Measurements from ENCODE around the gene GUCY1A1. TPM values are rescaled to one million over a fixed set of nuclear protein-coding genes. Genes with fewer than 3 reads are reported as not detected.

GUCY1A1 gene
- total RNA-seq, 4 donors from 2014 or later = 8.4 to 52.0 (median 12.9) TPM

GRCh38 chr4:155629183-155629825 lies 37.3 kb upstream of the GUCY1A1 start:
- no peak for TF ChIP-seq CTCF (IDR thresholded peaks at IDR 0.05)
- ATAC-seq (ENCODE audit: low FRiP score) = no peak
- no peak for DNase-seq (ENCODE audit: low spot score)

GRCh38 chr4:155629956-155630355 lies 36.7 kb upstream of the GUCY1A1 start:
- TF ChIP-seq CTCF (IDR thresholded peaks at IDR 0.05) = no peak
- DNase-seq (ENCODE audit: low spot score) (no peak), ATAC-seq (ENCODE audit: low FRiP score) (no peak)

- ATAC-seq (ENCODE audit: low FRiP score) (no peak), DNase-seq (ENCODE audit: low spot score) (no peak)
- TF ChIP-seq CTCF (IDR thresholded peaks at IDR 0.05) = no peak
These were observed 34.3 kb upstream of the GUCY1A1 start for GRCh38 chr4:155632310-155632840.

- no peak for TF ChIP-seq CTCF (IDR thresholded peaks at IDR 0.05)
- DNase-seq (ENCODE audit: low spot score) = no peak
- no peak for ATAC-seq (ENCODE audit: low FRiP score)
These were observed 28.3 kb upstream of the GUCY1A1 start for GRCh38 chr4:155638195-155638965.

GRCh38 chr4:155639704-155640523 lies 26.7 kb upstream of the GUCY1A1 start:
- DNase-seq (ENCODE audit: low spot score) (no peak), ATAC-seq (ENCODE audit: low FRiP score) (no peak)
- no peak for TF ChIP-seq CTCF (IDR thresholded peaks at IDR 0.05)

GRCh38 chr4:155640751-155641150 lies 25.9 kb upstream of the GUCY1A1 start:
- no peak for TF ChIP-seq CTCF (IDR thresholded peaks at IDR 0.05)
- DNase-seq (ENCODE audit: low spot score) = no peak
- no peak for ATAC-seq (ENCODE audit: low FRiP score)

All from omental fat pad (tissue), 4 donors.